Activated naive CD4-positive, alpha-beta T cell treated with Interleukin-2 at 50 U/mL for 16 hours (primary cell): ENCODE measurements around the gene C1QL1.

Source experiments
- DNase-seq: peaks from one replicate; pipeline ENCODE4 v3.0.0-alpha.2; 2020

The C1QL1 gene

DNA sequence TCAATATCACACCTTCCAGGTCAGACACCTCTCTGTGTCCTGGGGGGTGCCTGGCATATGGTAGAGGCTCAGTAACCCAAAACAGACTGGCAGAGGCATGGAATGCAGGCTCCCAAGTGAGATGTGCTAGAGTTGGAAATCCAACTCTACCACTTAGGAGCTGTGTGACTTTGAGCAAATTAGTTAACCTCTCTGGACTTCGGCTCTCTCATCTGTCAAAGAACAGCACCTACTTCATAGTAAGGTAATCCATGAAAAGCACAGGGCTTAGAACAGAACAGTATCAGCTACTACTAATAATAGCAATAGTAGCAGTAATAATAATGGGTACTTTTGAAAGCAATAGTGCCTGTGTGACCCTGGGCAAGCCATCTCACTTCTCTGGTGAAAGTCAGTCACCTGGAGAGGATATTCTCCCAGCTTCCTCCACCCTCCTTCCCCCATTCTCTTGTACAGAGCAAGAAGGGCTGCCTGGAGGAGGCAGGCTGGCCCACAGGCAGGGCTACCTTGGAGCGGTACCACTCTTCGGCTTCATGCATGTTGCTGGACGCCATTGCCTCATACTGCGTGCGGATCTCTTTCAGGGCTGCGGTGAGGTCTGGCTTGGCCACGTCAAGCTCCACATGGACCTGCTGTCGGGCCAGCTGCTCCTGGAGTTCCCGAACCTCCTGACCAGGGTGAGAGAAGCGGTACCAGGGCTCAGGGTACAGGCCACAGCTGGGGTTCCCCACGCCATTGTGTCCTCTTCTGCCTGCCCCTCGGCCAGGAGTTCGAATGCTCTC is 55.1 kb downstream of the C1QL1 start:
- no peak for DNase-seq

DNA sequence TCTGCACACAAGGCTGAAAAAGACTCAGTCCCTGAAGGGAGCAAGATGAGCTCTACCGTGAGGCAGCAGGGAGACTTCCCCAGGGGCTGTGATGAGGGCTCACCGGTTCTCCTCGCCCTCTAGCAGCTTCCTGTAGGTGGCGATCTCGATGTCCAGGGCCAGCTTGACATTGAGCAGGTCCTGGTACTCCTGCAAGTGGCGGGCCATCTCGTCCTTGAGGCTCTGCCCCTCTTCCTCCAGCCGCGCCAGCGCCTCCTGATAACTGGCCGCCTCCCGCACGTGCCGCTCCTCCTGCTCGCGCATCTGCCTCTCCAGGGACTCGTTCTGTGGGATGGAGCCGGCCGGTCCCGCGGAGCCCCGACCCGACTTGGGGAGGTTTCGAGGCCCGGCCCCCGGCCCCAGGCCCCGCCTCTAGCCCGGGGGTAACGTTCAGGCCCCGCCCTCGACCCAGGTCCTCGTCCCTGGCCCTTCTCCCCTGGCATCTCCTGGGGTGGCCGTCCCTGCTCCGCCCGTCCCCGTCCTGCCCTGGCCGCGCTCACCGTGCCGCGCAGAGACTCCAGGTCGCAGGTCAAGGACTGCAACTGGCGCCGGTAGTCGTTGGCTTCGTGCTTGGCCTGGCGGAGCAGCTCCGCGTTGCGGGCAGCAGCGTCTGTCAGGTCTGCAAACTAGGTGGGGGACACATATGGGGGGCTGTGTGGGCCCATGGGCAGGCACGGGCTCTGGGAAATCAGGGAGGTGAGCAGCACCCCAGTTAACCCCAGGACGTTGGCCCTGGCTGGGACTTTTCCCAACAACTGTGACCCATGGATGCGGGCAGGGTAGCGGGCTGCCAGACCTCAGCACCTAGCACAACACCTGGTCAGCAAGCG is 56.7 kb downstream of the C1QL1 start:
- DNase-seq: peak; percentile 58

DNA sequence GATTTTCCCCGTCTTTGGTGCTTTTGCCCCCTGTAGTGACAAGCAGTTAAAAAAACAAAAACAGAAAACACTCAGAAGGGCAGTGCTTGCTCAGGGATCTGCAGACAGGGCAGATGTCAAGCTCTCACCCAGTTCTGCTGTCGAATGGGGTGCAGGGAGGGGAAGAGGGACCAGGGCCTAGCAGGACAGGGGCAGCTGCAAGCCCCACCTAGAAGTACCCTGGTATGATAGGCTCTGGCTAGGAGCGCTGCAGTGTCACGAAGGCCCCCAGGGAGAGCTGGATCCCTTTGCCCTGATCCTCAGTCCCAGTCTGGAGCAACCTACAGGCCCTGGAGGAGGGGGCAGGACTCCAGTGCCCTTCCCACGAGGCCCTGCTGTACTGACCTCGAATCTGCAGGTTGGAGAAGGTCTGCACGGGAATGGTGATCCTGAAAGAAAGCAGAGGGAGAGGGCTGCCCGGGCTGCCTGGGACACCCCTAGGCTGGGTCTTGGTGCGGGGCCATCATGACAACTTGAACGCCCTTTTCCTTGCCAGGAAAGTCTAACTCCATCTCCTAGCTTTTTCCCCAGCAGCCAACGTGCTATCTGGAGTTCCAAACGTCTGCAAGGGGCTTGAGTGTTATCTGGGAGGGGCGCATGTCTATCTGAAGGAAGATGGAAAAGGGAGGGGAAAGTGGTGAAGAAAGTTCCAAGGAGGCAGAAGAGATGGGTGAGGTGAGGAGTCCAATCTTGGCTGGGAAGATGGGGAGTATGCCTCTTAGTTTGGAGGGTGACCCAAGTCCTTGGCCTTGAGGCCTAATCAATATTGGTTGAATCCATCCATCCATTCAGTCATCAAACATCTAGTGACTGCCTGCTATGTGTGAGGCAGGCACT is 57.6 kb downstream of the C1QL1 start:
- DNase-seq: no peak
